CD4-positive, alpha-beta T cell (primary cell): Measurements from ENCODE around the gene LRRC14B. TPM values are rescaled to one million over a fixed set of nuclear protein-coding genes. Genes with fewer than 3 reads are reported as not detected.

Source experiments
- ATAC-seq: fragments of 200-7000 bp; cut with Tn5 transposase; one replicate; pipeline ENCODE4 v1.10.0; 2022; ENCODE audit warnings: mild to moderate bottlenecking; ENCODE audit not compliant: poor library complexity
- CTCF ChIA-PET: fragments of 350-600 bp; sonication (Branson Sonifier 250); formaldehyde crosslinking; loops from one replicate; lab custom pipeline; 2021; ENCODE audit warnings: antibody characterized with exemption, inconsistent platforms; lab: Charles Lee
- POLR2A ChIA-PET: fragments of 350-600 bp; sonication (Branson Sonifier 250); formaldehyde crosslinking; loops from one replicate; lab custom pipeline; 2021; ENCODE audit warnings: antibody characterized with exemption, inconsistent platforms; lab: Charles Lee
- DNase-seq, 14 experiments: peaks; one replicate each; pipeline ENCODE4 v3.0.0-alpha.2; 2013 to 2020; ENCODE audit warnings: mixed read lengths in 2 of 14
- H3K27ac ChIP-seq, 2 donors: one replicate each; pipeline versions ENCODE4 v1.5.1 to v1.7.0; 2013; ENCODE audit warnings: low read length in 2 of 2, low read depth in 1 of 2, mild to moderate bottlenecking in 1 of 2
- H3K27me3 ChIP-seq, 2 experiments: 1 replicate in 1 of 2; 2 replicates in 1 of 2; pipeline versions ENCODE4 v1.6.1 to v1.7.0; 2013; ENCODE audit warnings: low read length in 2 of 2, control low read depth in 1 of 2, mild to moderate bottlenecking in 1 of 2, moderate library complexity in 1 of 2; ENCODE audit not compliant: insufficient read depth in 2 of 2, control insufficient read depth in 1 of 2
- H3K36me3 ChIP-seq: one replicate; pipeline ENCODE4 v1.6.1; 2013; ENCODE audit warnings: low read length, control low read depth; ENCODE audit not compliant: insufficient read depth
- H3K4me1 ChIP-seq: one replicate; pipeline ENCODE4 v1.6.1; 2013; ENCODE audit warnings: low read length, control low read depth; ENCODE audit not compliant: insufficient read depth
- H3K4me3 ChIP-seq: one replicate; pipeline ENCODE4 v1.5.1; 2013; ENCODE audit warnings: mild to moderate bottlenecking, low read length, moderate library complexity
- H3K9me3 ChIP-seq, 2 experiments: 1 replicate in 1 of 2; 2 replicates in 1 of 2; pipeline versions ENCODE4 v1.6.1 to v1.7.0; 2013; ENCODE audit warnings: low read length in 2 of 2, mild to moderate bottlenecking in 2 of 2, control low read depth in 1 of 2, moderate library complexity in 1 of 2; ENCODE audit not compliant: control insufficient read depth in 1 of 2, insufficient read depth in 1 of 2
- H3K27ac Mint-ChIP-seq: one replicate; pipeline ENCODE4 v1.8.0; 2020; ENCODE audit warnings: mixed read lengths
- H3K27me3 Mint-ChIP-seq: one replicate; pipeline ENCODE4 v1.8.0; 2021; ENCODE audit warnings: mixed read lengths
- H3K36me3 Mint-ChIP-seq: one replicate; pipeline ENCODE4 v1.8.0; 2021; ENCODE audit warnings: low read depth, mixed read lengths
- H3K4me1 Mint-ChIP-seq: one replicate; pipeline ENCODE4 v1.8.0; 2021; ENCODE audit warnings: low read depth, mixed read lengths
- H3K4me3 Mint-ChIP-seq: one replicate; pipeline ENCODE4 v1.8.0; 2020; ENCODE audit warnings: mild to moderate bottlenecking, mixed read lengths
- H3K9me3 Mint-ChIP-seq: one replicate; pipeline ENCODE4 v1.8.0; 2020; ENCODE audit warnings: mixed read lengths
- CTCF ChIP-seq: fragments of 200-600 bp; IDR thresholded peaks from one replicate; pipeline ENCODE4 v1.8.0; 2022; ENCODE audit warnings: antibody characterized with exemption, mild to moderate bottlenecking
- intact Hi-C, 2 experiments: fragments of 100-400 bp; cut with DNase I in 1 of 2; cut with micrococcal nuclease in 1 of 2; formaldehyde crosslinking; loops; one replicate each; pipeline versions ENCODE4 v1.15.1 to v1.9.0; 2023 to 2025; cut with DNase I, micrococcal nuclease
- total RNA-seq, 174 experiments: library from RNA in 2 of 174; stranded (reverse) in 2 of 174; gene quantifications; one replicate each; pipeline ENCODE4 v1.2.3 and lab custom pipeline; 2021 to 2026

The LRRC14B gene
- total RNA-seq, 2 experiments from 2014 or later: 0.14 TPM; not detected in 1

DNA sequence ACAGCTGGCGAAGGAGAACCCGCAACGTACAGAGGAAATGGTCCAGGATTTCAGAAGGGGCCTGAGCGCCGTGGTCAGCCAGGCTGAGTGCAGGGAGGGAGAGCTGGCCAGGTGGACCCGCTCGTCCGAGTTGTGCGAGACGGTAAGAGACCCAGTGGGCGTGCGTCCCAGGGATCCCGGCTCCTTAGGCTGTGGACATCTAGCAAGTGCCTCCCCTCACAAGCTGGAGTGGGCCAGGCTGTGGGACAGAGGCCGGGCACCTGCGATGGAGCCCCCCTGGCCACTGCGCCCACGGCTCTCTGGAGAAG lies 29.5 kb upstream of the LRRC14B start:
- no peaks in the 10 kb centered on the region for H3K4me1 ChIP-seq
- ATAC-seq (no peak), DNase-seq (peak in 1 of 14 experiments; percentile 10)
- peaks cover 4 to 12% of the 10 kb centered on the region in 2 experiments for H3K27me3 ChIP-seq
- POLR2A ChIA-PET: no interaction called here
- H3K4me3 ChIP-seq: no peak overlapping the region
- H3K9me3 ChIP-seq: peaks cover 0 to 12% of the 10 kb centered on the region in 2 experiments
- Mint-ChIP-seq H3K9me3 (no peaks in the 10 kb centered on the region), H3K36me3 (no peaks in the 10 kb centered on the region), H3K27ac (no peak overlapping the region), H3K27me3 (peaks cover 21% of the 10 kb centered on the region), H3K4me1 (no peaks in the 10 kb centered on the region), H3K4me3 (no peak overlapping the region)
- CTCF ChIA-PET: no interaction called here
- intact Hi-C loops: no loop called here
- no peak for TF ChIP-seq CTCF
- no peak overlapping the region for H3K27ac ChIP-seq
- H3K36me3 ChIP-seq: no peaks in the 10 kb centered on the region

DNA sequence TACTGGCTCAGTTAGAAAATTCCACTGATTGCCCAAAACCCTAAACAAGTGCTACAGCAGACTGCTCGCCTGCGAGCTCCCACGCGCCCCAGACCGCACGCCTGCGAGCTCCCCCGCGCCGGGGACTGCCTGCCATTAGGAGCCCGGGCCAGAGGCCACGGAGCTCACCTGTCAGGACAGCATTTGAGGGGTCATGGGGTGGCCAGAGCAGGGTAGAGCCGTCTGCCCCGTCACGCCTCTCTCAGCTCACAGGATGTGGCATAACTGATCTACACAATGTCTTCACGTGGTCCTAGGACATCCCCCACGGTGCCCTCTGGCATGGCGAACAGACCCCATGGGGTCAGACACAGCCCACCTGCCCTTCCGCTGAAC lies 29.1 kb upstream of the LRRC14B start:
- Histone ChIP-seq H3K27me3 (peaks cover 4 to 12% of the 10 kb centered on the region in 2 experiments), H3K36me3 (no peaks in the 10 kb centered on the region), H3K9me3 (peaks cover 0 to 12% of the 10 kb centered on the region in 2 experiments), H3K4me3 (no peak overlapping the region), H3K4me1 (no peaks in the 10 kb centered on the region), H3K27ac (no peak overlapping the region)
- no peak for TF ChIP-seq CTCF
- DNase-seq (peak in 1 of 14 experiments; percentile 25), ATAC-seq (no peak)
- no peaks in the 10 kb centered on the region for H3K9me3 Mint-ChIP-seq
- CTCF ChIA-PET: no interaction called here
- peaks cover 21% of the 10 kb centered on the region for H3K27me3 Mint-ChIP-seq
- no peak overlapping the region for H3K27ac Mint-ChIP-seq
- no peaks in the 10 kb centered on the region for H3K36me3 Mint-ChIP-seq
- no peaks in the 10 kb centered on the region for H3K4me1 Mint-ChIP-seq
- POLR2A ChIA-PET: no interaction called here
- intact Hi-C loops: no loop called here
- H3K4me3 Mint-ChIP-seq: no peak overlapping the region

DNA sequence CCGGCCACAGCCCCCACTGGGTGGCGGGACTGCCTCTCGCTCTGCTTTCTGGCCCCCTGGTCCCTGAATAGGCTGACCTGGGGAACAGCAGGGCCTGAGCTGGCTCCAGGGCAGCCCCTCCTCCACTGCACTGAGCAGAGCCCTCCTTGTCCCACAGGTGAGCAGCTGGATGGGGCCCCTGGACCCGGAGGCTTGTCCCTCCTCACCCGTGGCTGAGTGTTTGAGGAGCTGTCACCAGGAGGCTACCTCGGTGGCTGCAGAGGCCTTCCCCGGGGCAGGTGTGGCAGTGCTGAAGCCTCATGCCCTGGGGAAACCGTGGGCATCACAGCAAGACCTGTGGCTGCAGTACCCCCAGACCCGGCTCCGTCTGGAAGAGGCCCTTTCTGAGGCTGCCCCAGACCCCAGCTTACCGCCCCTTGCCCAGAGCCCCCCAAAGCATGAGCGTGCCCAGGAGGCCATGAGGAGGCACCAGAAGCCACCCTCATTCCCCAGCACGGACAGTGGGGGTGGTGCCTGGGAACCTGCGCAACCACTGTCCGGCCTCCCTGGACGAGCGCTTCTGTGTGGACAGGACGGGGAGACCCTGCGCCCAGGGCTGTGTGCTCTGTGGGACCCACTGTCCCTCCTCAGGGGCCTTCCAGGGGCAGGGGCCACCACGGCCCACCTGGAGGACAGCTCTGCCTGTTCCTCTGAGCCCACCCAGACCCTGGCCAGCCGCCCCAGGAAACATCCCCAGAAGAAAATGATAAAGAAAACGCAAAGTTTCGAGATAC lies 28.5 kb upstream of the LRRC14B start:
- no peak for TF ChIP-seq CTCF
- no peaks in the 10 kb centered on the region for H3K4me1 ChIP-seq
- ChIA-PET POLR2A (no interaction called here), CTCF (no interaction called here)
- H3K27me3 ChIP-seq: peaks cover 4 to 12% of the 10 kb centered on the region in 2 experiments
- H3K4me3 Mint-ChIP-seq: no peak overlapping the region
- intact Hi-C loops: no loop called here
- no peaks in the 10 kb centered on the region for H3K4me1 Mint-ChIP-seq
- DNase-seq (peak in 1 of 14 experiments; percentile 29), ATAC-seq (no peak)
- peaks cover 21% of the 10 kb centered on the region for H3K27me3 Mint-ChIP-seq
- no peak overlapping the region for H3K4me3 ChIP-seq
- H3K36me3 ChIP-seq: no peaks in the 10 kb centered on the region
- peaks cover 0 to 12% of the 10 kb centered on the region in 2 experiments for H3K9me3 ChIP-seq
- H3K36me3 Mint-ChIP-seq: no peaks in the 10 kb centered on the region
- H3K9me3 Mint-ChIP-seq: no peaks in the 10 kb centered on the region
- no peak overlapping the region for H3K27ac Mint-ChIP-seq
- H3K27ac ChIP-seq: no peak overlapping the region
